ENCODE data around the gene FAM216A. TPM values are rescaled to one million over a fixed set of nuclear protein-coding genes. Genes with fewer than 3 reads are reported as not detected.

Gene FAM216A
- total and polyA plus RNA-seq, 9 of the 15 experiments (the other 6 are each of a cell fraction or from before 2014, with no cell fraction given) = 17.2 to 96.9 (median 48.5) TPM

- H3K4me3 ChIP-seq = no peak overlapping the region
- peaks cover 62% of the 10 kb centered on the region for H3K79me2 ChIP-seq (ENCODE audit: control insufficient read depth, insufficient read depth, low read length)
- POLR2A ChIA-PET = interaction anchor here (1.2 kb wide), 1 partner anchor 10 kb away, joined by 3 read pairs; no protein-coding TSS in a partner anchor
- in situ Hi-C loops (cut with MboI) = no loop called here
- WGBS (ENCODE audit: insufficient coverage, low coverage, missing lambda C conversion rate) = 32% methylated on average over 4 of the region's 4 CpGs
- peak overlapping the region; percentile 89; the same call in 1 of the 3 replicates for H3K27ac ChIP-seq (ENCODE audit: extremely low read depth, low read depth, low read length)
- CTCF ChIA-PET (ENCODE audit: low intra/inter-chr PET ratio) = no interaction called here
- H3K4me2 ChIP-seq (ENCODE audit: insufficient read depth, low read length) = no peak overlapping the region; the same call in 1 of the 2 replicates
- no peaks in the 10 kb centered on the region for H4K20me1 ChIP-seq (replicated peaks; ENCODE audit: control insufficient read depth, insufficient read depth, low read length)
- H3K9ac ChIP-seq (ENCODE audit: insufficient read depth in 1 of 2, low read depth in 2 of 2, low read length in 2 of 2) = peak overlapping the region in 1 of 2 experiments; percentile 95; a peak in 2 of 4 replicates
- intact Hi-C loops (cut with micrococcal nuclease) = no loop called here
- H3K9me1 ChIP-seq (ENCODE audit: control insufficient read depth, insufficient read depth, low read length) = no peaks in the 10 kb centered on the region
- peaks cover 13 to 18% of the 10 kb centered on the region in 2 experiments for H3K4me1 ChIP-seq (replicated peaks in 1 of 2; ENCODE audit: control insufficient read depth in 2 of 2, insufficient read depth in 2 of 2, low read length in 2 of 2)
- peaks cover 55% of the 10 kb centered on the region; the same call in 2 of the 3 replicates for H3K36me3 ChIP-seq (ENCODE audit: control insufficient read depth, insufficient read depth, low read length)
- BruUV-seq (replicated peaks) = no TSS peak
- peak in 1 of 4 experiments; percentile 33 for DNase-seq (ENCODE audit: extremely low read depth in 1 of 4, low spot score in 3 of 4)
- no peak for ATAC-seq
- no peak for FAIRE-seq
- H3K9me3 ChIP-seq (replicated peaks; ENCODE audit: control insufficient read depth, insufficient read depth, low read depth, low read length) = no peaks in the 10 kb centered on the region; the same call in 1 of the 2 replicates
- no peaks in the 10 kb centered on the region for H3K27me3 ChIP-seq (ENCODE audit: control insufficient read depth in 2 of 2, insufficient read depth in 2 of 2, low read length in 2 of 2)
- H2AFZ ChIP-seq (ENCODE audit: low read depth, low read length) = no peak overlapping the region
- TF ChIP-seq E2F6 (IDR thresholded peaks at IDR 0.05; ENCODE audit: borderline replicate concordance in 1 of 2, extremely low read depth in 1 of 2, insufficient read depth in 1 of 2, insufficient read length in 1 of 2, low read depth in 1 of 2, low read length in 1 of 2, poor library complexity in 1 of 2, severe bottlenecking in 1 of 2) = peak; percentile 70 to 77
- TF ChIP-seq PURB (CRISPR knock-in tag; IDR thresholded peaks at IDR 0.05; ENCODE audit: low read depth) = no peak
- TF ChIP-seq ZNF584 (CRISPR knock-in tag; IDR thresholded peaks at IDR 0.05; ENCODE audit: low read depth) = no peak
- TF ChIP-seq CREB3 (tag; conservative IDR thresholded peaks at IDR 0.05; ENCODE audit: low read depth) = 0 out of 2 replicates have a peak, but pooled peaks have one; percentile 27
- TF ChIP-seq L3MBTL2 (IDR thresholded peaks at IDR 0.05) = peak; percentile 88
- no peak for TF ChIP-seq ZFP91 (CRISPR knock-in tag; IDR thresholded peaks at IDR 0.05)
- peak; percentile 85 for TF ChIP-seq CEBPB (tag; IDR thresholded peaks at IDR 0.05)
- TF ChIP-seq KDM1A (IDR thresholded peaks at IDR 0.05) = 0 out of 4 replicates have a peak, but pooled peaks of 1 of the 2 experiments have one; percentile 8
- peak; percentile 59 for TF ChIP-seq MEIS2 (IDR thresholded peaks at IDR 0.05; ENCODE audit: partially characterized antibody)
- TF ChIP-seq TEAD4 (IDR thresholded peaks at IDR 0.05; ENCODE audit: low read length) = peak; percentile 42; the same call in 1 of the 2 replicates
- TF ChIP-seq TEAD4 (CRISPR knock-in tag; IDR thresholded peaks at IDR 0.05; ENCODE audit: borderline replicate concordance) = no peak
- TF ChIP-seq ATF3 (IDR thresholded peaks at IDR 0.05) = 0 out of 2 replicates have a peak, but pooled peaks have one; percentile 21
- TF ChIP-seq ATF3 (CRISPR knock-in tag; conservative IDR thresholded peaks at IDR 0.05) = no peak
Observed at GRCh38 chr12:110498984-110499706, 30.5 kb downstream of the FAM216A start.

Data from K562 (cell line).